GM12878 (cell line): ENCODE data around the gene CCDC187. TPM values are rescaled to one million over a fixed set of nuclear protein-coding genes. Genes with fewer than 3 reads are reported as not detected.

Experiments used
- ATAC-seq: fragments of 200-7000 bp; cut with Tn5 transposase; 3 replicates; pipeline ENCODE4 v1.9.1; 2020; ENCODE audit warnings: mild to moderate bottlenecking, moderate library complexity
- BruUV-seq: library from RNA; stranded (reverse); fragments of 400-500 nt; replicated peaks from 2 replicates; lab custom pipeline; 2021; lab: Mats Ljungman, UMichigan
- CTCF ChIA-PET: fragments of 300-600 bp; sonication (Branson Sonifier 250); formaldehyde crosslinking; extraction: SDS; loops from one replicate; lab custom pipeline; 2021; ENCODE audit warnings: inconsistent platforms; lab: Yijun Ruan, JAX
- POLR2A ChIA-PET: fragments of 350-600 bp; formaldehyde crosslinking; extraction: SDS; loops from one replicate; lab custom pipeline; 2021; ENCODE audit warnings: inconsistent platforms; lab: Charles Lee
- RAD21 ChIA-PET: fragments of 300-600 bp; sonication (Branson Sonifier 250); formaldehyde crosslinking; loops from one replicate; lab custom pipeline; 2023; ENCODE audit warnings: antibody characterized with exemption; ENCODE audit not compliant: unreplicated experiment; lab: Charles Lee
- SMC1A ChIA-PET: fragments of 300-600 bp; sonication (Branson Sonifier 250); formaldehyde crosslinking; loops from one replicate; lab custom pipeline; 2023; ENCODE audit not compliant: unreplicated experiment, uncharacterized antibody; lab: Charles Lee
- DNase-seq: peaks from one replicate; pipeline ENCODE4 v3.0.0-alpha.2; 2011; ENCODE audit warnings: low read depth, low spot score
- FAIRE-seq: peaks from 3 replicates; lab custom pipeline; 2011; peaks lifted over from hg19 to GRCh38; lab: Jason Lieb, UNC
- H2AFZ ChIP-seq: 2 replicates; pipeline ENCODE4 v1.6.0; 2011; ENCODE audit warnings: low read depth, low read length, control low read depth; ENCODE audit not compliant: control insufficient read depth
- H3K27ac ChIP-seq: 2 replicates; pipeline ENCODE4 v1.5.1; 2011; ENCODE audit warnings: control low read depth; ENCODE audit not compliant: control insufficient read depth, insufficient read depth
- H3K27me3 ChIP-seq, 2 experiments: replicated peaks in 1 of 2; 2 replicates each; pipeline versions ENCODE4 v1.6.0 to v1.6.1; 2011; ENCODE audit warnings: low read length in 1 of 2; ENCODE audit not compliant: control insufficient read depth in 2 of 2, insufficient read depth in 2 of 2
- H3K36me3 ChIP-seq, 2 experiments: 2 replicates each; pipeline ENCODE4 v1.5.1; 2011; ENCODE audit warnings: low read length in 1 of 2; ENCODE audit not compliant: control insufficient read depth in 2 of 2, insufficient read depth in 2 of 2
- H3K4me1 ChIP-seq: 2 replicates; pipeline ENCODE4 v1.6.1; 2011; ENCODE audit warnings: mild to moderate bottlenecking, low read length, moderate library complexity, mixed read lengths; ENCODE audit not compliant: control insufficient read depth, insufficient read depth
- H3K4me2 ChIP-seq: 2 replicates; pipeline ENCODE4 v1.6.0; 2011; ENCODE audit warnings: control low read depth; ENCODE audit not compliant: control insufficient read depth, insufficient read depth
- H3K4me3 ChIP-seq: fragments of 200-600 bp; sonication (generic); 2 replicates; pipeline ENCODE4 v1.5.1; 2016
- H3K79me2 ChIP-seq: 2 replicates; pipeline ENCODE4 v1.6.0; 2011; ENCODE audit warnings: low read length; ENCODE audit not compliant: control insufficient read depth, insufficient read depth
- H3K9ac ChIP-seq: 2 replicates; pipeline ENCODE4 v1.8.0; 2011; ENCODE audit warnings: low read length, control low read depth, mixed read lengths; ENCODE audit not compliant: control insufficient read depth, insufficient read depth
- H3K9me3 ChIP-seq: replicated peaks from 3 replicates; pipeline ENCODE4 v1.5.1; 2011; ENCODE audit warnings: mild to moderate bottlenecking, low read length; ENCODE audit not compliant: control insufficient read depth, insufficient read depth
- H4K20me1 ChIP-seq: 2 replicates; pipeline ENCODE4 v1.6.0; 2011; ENCODE audit not compliant: control insufficient read depth, insufficient read depth
- RAD21 ChIP-seq: IDR thresholded peaks from 2 replicates; pipeline ENCODE4 v1.6.1; 2011; ENCODE audit warnings: mild to moderate bottlenecking, low read depth, low read length, moderate library complexity; ENCODE audit not compliant: insufficient read depth
- RBBP5 ChIP-seq: fragments of 200-600 bp; sonication (generic); conservative IDR thresholded peaks from 2 replicates; pipeline ENCODE4 v1.6.1; 2016
- TARDBP ChIP-seq: IDR thresholded peaks from 2 replicates; pipeline ENCODE4 v1.6.1; 2016; ENCODE audit warnings: borderline replicate concordance
- TCF3 ChIP-seq: IDR thresholded peaks from 2 replicates; pipeline ENCODE4 v1.6.1; 2012; ENCODE audit warnings: low read depth, mild to moderate bottlenecking, low read length, borderline replicate concordance; ENCODE audit not compliant: insufficient read depth
- USF2 ChIP-seq: IDR thresholded peaks from 2 replicates; pipeline ENCODE4 v1.6.1; 2011; ENCODE audit warnings: low read depth, low read length, improper control_type of control experiment, borderline replicate concordance
- ZNF384 ChIP-seq: IDR thresholded peaks from 2 replicates; pipeline ENCODE4 v1.6.1; 2012; ENCODE audit warnings: low read depth, mild to moderate bottlenecking, low read length, improper control_type of control experiment, borderline replicate concordance
- ZZZ3 ChIP-seq: IDR thresholded peaks from 2 replicates; pipeline ENCODE4 v1.6.1; 2011; ENCODE audit warnings: low read depth; ENCODE audit not compliant: control insufficient read depth, insufficient read length
- WGBS: methylation state at CpG from one replicate; pipeline ENCODE4 v1.1.6; 2016; ENCODE audit warnings: low lambda C conversion rate; ENCODE audit not compliant: insufficient replicate concordance, insufficient coverage; ENCODE audit errors: missing lambda C conversion rate; 5-methylcytosine and 5-hydroxymethylcytosine counted together
- in situ Hi-C: fragments of 300-500 bp; cut with MboI; formaldehyde crosslinking; loops from 9 replicates; pipeline ENCODE4 v1.14.3; 2018; ENCODE audit warnings: mixed read lengths
- intact Hi-C: fragments of 100-400 bp; cut with micrococcal nuclease; formaldehyde crosslinking; loops from one replicate; pipeline ENCODE4 v1.14.2; 2022; ENCODE audit not compliant: unreplicated experiment
- polyA plus RNA-seq, 11 experiments: library from polyadenylated mRNA; depleted of rRNA in 4 of 11; unstranded in 6 of 11; stranded (reverse) in 5 of 11; fragments of >200 nt; fragmentation: Nextera tagmentation in 4 of 11; fragmentation: Illumina TruSeq in 1 of 11; extraction: Ambion mirVana in 4 of 11; extraction: Trizol in 1 of 11; gene quantifications; 1 replicate in 1 of 11; 2 replicates in 10 of 11; pipeline versions ENCODE4 v1.2.1 to v1.2.3, GENCODE V29; 2011 to 2016; ENCODE audit warnings: inconsistent platforms in 2 of 11, missing spikeins in 2 of 11, low read depth in 1 of 11
- total RNA-seq, 4 experiments: library from RNA; depleted of rRNA in 3 of 4; stranded (reverse); fragments of >200 nt in 3 of 4; fragmentation: Illumina TruSeq in 1 of 4; extraction: Trizol in 1 of 4; gene quantifications; 2 replicates each; pipeline versions ENCODE4 v1.2.1 to v1.2.3, GENCODE V29; 2013 to 2021
- TF ChIP-seq, protein P1 (sequence below): fragments of 450-650 bp; formaldehyde crosslinking; IDR thresholded peaks from 2 replicates; pipeline ENCODE4 v1.4.0; 2022; ENCODE audit warnings: mild to moderate bottlenecking, moderate library complexity
- TF ChIP-seq, protein P2 (sequence below): IDR thresholded peaks from 2 replicates; pipeline ENCODE4 v1.6.1; 2012; ENCODE audit warnings: low read depth, low read length, improper control_type of control experiment

Gene CCDC187
- total and polyA plus RNA-seq, 10 of the 15 experiments (the other 5 are each of a cell fraction or from before 2014, with no cell fraction given): 0.04 to 0.23 (median 0.04) TPM; not detected in 7

- TF ChIP-seq USF2: no peak
- TF ChIP-seq, protein P1, sequence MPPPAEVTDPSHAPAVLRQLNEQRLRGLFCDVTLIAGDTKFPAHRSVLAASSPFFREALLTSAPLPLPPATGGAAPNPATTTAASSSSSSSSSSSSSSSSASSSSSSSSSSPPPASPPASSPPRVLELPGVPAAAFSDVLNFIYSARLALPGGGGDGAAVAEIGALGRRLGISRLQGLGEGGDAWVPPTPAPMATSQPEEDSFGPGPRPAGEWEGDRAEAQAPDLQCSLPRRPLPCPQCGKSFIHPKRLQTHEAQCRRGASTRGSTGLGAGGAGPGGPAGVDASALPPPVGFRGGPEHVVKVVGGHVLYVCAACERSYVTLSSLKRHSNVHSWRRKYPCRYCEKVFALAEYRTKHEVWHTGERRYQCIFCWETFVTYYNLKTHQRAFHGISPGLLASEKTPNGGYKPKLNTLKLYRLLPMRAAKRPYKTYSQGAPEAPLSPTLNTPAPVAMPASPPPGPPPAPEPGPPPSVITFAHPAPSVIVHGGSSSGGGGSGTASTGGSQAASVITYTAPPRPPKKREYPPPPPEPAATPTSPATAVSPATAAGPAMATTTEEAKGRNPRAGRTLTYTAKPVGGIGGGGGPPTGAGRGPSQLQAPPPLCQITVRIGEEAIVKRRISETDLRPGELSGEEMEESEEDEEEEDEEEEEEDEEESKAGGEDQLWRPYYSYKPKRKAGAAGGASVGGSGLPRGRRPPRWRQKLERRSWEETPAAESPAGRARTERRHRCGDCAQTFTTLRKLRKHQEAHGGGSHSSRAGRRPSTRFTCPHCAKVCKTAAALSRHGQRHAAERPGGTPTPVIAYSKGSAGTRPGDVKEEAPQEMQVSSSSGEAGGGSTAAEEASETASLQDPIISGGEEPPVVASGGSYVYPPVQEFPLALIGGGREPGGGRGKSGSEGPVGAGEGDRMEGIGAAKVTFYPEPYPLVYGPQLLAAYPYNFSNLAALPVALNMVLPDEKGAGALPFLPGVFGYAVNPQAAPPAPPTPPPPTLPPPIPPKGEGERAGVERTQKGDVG (CRISPR knock-in tag): no peak
- no peak for TF ChIP-seq TCF3
- no peak for TF ChIP-seq ZNF384
- no peak for TF ChIP-seq ZZZ3
- no peak for TF ChIP-seq RBBP5
- TF ChIP-seq, all 136 proteins: peak for 0
These were observed 43.8 kb upstream of the CCDC187 start (continued) for GRCh38 chr9:136347472-136348256.

DNA sequence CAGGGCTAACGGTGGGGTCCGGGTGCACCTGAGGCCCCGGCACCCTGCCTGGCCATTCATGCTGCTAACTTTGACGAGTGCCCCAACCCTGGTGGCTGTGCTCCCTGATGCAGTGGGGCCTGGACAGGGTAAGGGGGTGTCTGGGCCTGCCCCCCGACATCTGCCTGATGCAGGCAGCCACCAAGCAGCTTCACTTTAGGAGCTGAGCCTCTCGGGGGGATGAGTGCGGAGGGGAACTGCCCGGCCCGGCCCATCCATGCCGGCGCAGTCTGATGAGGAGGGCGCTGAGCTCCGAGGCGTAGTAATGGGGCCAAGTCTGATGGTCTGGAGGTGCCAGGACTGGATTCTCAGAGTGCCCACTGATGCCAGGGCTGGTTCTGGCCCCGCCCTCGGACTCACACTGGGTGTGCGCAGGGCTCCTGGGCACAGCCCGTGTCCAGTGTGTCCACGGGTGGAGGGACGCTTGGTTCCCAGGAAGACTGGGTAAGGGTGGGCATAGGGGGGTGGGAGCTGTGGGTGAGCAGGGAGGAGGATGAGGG lies 43.1 kb upstream of the CCDC187 start:
- SMC1A ChIA-PET: no interaction called here
- CTCF ChIA-PET: no interaction called here
- Histone ChIP-seq H3K36me3 (no peaks in the 10 kb centered on the region), H3K27me3 (no peaks in the 10 kb centered on the region; a peak in 1 of 4 replicates), H2AFZ (no peak overlapping the region)
- intact Hi-C loops: no loop called here
- no peak for ATAC-seq
- 50% methylated on average over 20 of the region's 20 CpGs for WGBS
- RAD21 ChIA-PET: no interaction called here
- FAIRE-seq: no peak
- TF ChIP-seq TARDBP: no peak
- TF ChIP-seq, protein P2, sequence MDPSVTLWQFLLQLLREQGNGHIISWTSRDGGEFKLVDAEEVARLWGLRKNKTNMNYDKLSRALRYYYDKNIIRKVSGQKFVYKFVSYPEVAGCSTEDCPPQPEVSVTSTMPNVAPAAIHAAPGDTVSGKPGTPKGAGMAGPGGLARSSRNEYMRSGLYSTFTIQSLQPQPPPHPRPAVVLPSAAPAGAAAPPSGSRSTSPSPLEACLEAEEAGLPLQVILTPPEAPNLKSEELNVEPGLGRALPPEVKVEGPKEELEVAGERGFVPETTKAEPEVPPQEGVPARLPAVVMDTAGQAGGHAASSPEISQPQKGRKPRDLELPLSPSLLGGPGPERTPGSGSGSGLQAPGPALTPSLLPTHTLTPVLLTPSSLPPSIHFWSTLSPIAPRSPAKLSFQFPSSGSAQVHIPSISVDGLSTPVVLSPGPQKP: no peak
- TF ChIP-seq USF2: no peak
- TF ChIP-seq RAD21: no peak
- TF ChIP-seq, all 136 proteins: peak for 0
- H4K20me1 ChIP-seq: no peaks in the 10 kb centered on the region
- no peak overlapping the region for H3K4me2 ChIP-seq
- H3K9ac ChIP-seq: no peak overlapping the region
- H3K4me3 ChIP-seq: no peak overlapping the region
- no peak overlapping the region for H3K27ac ChIP-seq
- in situ Hi-C loops: no loop called here
- no peaks in the 10 kb centered on the region for H3K9me3 ChIP-seq
- no peaks in the 10 kb centered on the region for H3K79me2 ChIP-seq
- H3K4me1 ChIP-seq: no peaks in the 10 kb centered on the region
- POLR2A ChIA-PET: no interaction called here
- BruUV-seq: no TSS peak
- no peak for DNase-seq
